Globus pallidus (tissue), 1 donor: Measurements from ENCODE around the gene CADPS2.

ENCODE experiments used
- DNase-seq: peaks from one replicate; pipeline ENCODE4 v3.0.0-alpha.2; 2015; ENCODE audit warnings: low spot score

Gene CADPS2

GRCh38 chr7:122528879-122529481 is 357.3 kb downstream of the CADPS2 start:
- peak; percentile 40 for DNase-seq

- no peak for DNase-seq
Measured at GRCh38 chr7:122525355-122525754, 360.9 kb downstream of the CADPS2 start.

- no peak for DNase-seq
Measured at GRCh38 chr7:122521767-122522166, 364.5 kb downstream of the CADPS2 start.

GRCh38 chr7:122520971-122521555 is 365.2 kb downstream of the CADPS2 start:
- no peak for DNase-seq

- no peak for DNase-seq
Measured at GRCh38 chr7:122518488-122518887, 367.8 kb downstream of the CADPS2 start.

GRCh38 chr7:122517576-122517975 is 368.7 kb downstream of the CADPS2 start:
- DNase-seq: no peak

- DNase-seq: no peak
Measured at GRCh38 chr7:122515404-122515803, 370.9 kb downstream of the CADPS2 start.

- DNase-seq: no peak
Measured at GRCh38 chr7:122511268-122511667, 375.0 kb downstream of the CADPS2 start.

GRCh38 chr7:122507591-122507990 is 378.7 kb downstream of the CADPS2 start:
- DNase-seq: no peak

- no peak for DNase-seq
Measured at GRCh38 chr7:122492007-122492406, 394.3 kb downstream of the CADPS2 start.

- no peak for DNase-seq
Measured at GRCh38 chr7:122488241-122488640, 398.0 kb downstream of the CADPS2 start.

GRCh38 chr7:122487131-122487530 is 399.1 kb downstream of the CADPS2 start:
- no peak for DNase-seq

GRCh38 chr7:122485856-122486255 is 400.4 kb downstream of the CADPS2 start:
- DNase-seq: no peak

GRCh38 chr7:122482212-122482611 is 404.0 kb downstream of the CADPS2 start:
- no peak for DNase-seq

GRCh38 chr7:122470859-122471258 is 415.4 kb downstream of the CADPS2 start:
- no peak for DNase-seq

- DNase-seq: no peak
Measured at GRCh38 chr7:122468945-122469344, 417.3 kb downstream of the CADPS2 start.

GRCh38 chr7:122467661-122468449 is 418.4 kb downstream of the CADPS2 start:
- DNase-seq: no peak

- no peak for DNase-seq
Measured at GRCh38 chr7:122465296-122465695, 421.0 kb downstream of the CADPS2 start.

- DNase-seq: no peak
Measured at GRCh38 chr7:122463631-122464030, 422.6 kb downstream of the CADPS2 start.

- DNase-seq: no peak
Measured at GRCh38 chr7:122460936-122461335, 425.3 kb downstream of the CADPS2 start.

- no peak for DNase-seq
Measured at GRCh38 chr7:122457969-122458368, 428.3 kb downstream of the CADPS2 start.

GRCh38 chr7:122457325-122457724 is 428.9 kb downstream of the CADPS2 start:
- DNase-seq: no peak

- no peak for DNase-seq
Measured at GRCh38 chr7:122454776-122455507, 431.3 kb downstream of the CADPS2 start.
